Subcutaneous adipose tissue (tissue), 4 donors: Measurements from ENCODE around the gene ASCL2. TPM values are rescaled to one million over a fixed set of nuclear protein-coding genes. Genes with fewer than 3 reads are reported as not detected.

ENCODE experiments used
- total RNA-seq, 4 donors: library from RNA; depleted of rRNA; stranded (reverse); fragments of >200 nt; gene quantifications; one replicate each; pipeline ENCODE4 v1.1.0, GENCODE V29; 2016
- TF ChIP-seq, protein P1 (sequence below): fragments of 450-650 bp; IDR thresholded peaks from one replicate; pipeline ENCODE4 v1.5.1; 2016; ENCODE audit warnings: low read depth, mild to moderate bottlenecking, control low read depth, antibody characterized with exemption, moderate library complexity

Gene ASCL2
- total RNA-seq, 4 donors from 2014 or later = 0.22 to 0.98 (median 0.63) TPM

- TF ChIP-seq, protein P1, sequence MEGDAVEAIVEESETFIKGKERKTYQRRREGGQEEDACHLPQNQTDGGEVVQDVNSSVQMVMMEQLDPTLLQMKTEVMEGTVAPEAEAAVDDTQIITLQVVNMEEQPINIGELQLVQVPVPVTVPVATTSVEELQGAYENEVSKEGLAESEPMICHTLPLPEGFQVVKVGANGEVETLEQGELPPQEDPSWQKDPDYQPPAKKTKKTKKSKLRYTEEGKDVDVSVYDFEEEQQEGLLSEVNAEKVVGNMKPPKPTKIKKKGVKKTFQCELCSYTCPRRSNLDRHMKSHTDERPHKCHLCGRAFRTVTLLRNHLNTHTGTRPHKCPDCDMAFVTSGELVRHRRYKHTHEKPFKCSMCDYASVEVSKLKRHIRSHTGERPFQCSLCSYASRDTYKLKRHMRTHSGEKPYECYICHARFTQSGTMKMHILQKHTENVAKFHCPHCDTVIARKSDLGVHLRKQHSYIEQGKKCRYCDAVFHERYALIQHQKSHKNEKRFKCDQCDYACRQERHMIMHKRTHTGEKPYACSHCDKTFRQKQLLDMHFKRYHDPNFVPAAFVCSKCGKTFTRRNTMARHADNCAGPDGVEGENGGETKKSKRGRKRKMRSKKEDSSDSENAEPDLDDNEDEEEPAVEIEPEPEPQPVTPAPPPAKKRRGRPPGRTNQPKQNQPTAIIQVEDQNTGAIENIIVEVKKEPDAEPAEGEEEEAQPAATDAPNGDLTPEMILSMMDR = no peak
Observed at GRCh38 chr11:2316169-2316962, 46.0 kb upstream of the ASCL2 start.

GRCh38 chr11:2315395-2316168 lies 45.2 kb upstream of the ASCL2 start:
- TF ChIP-seq, protein P1 = no peak

GRCh38 chr11:2314525-2315394 lies 44.4 kb upstream of the ASCL2 start:
- TF ChIP-seq, protein P1 = no peak

DNA sequence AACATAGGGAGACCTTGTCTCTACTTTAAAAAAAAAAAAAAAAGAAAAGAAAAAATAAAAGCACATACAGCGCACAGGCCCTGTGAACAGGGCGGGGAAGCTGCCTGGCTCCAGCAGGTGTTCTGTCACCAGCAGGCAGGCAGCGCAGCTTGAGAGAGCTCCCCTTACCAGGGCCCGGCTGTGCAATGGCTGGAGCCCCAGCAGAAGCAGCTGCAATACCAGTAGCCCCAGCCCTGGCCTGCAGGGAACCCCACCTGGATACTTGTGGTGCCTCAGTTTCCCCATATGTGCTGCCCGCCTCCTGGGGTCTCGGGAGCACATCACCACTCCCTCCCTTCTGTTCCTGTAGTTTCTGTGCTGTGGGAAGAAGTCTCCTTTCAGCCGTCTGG lies 43.7 kb upstream of the ASCL2 start:
- TF ChIP-seq, protein P1 = no peak

DNA sequence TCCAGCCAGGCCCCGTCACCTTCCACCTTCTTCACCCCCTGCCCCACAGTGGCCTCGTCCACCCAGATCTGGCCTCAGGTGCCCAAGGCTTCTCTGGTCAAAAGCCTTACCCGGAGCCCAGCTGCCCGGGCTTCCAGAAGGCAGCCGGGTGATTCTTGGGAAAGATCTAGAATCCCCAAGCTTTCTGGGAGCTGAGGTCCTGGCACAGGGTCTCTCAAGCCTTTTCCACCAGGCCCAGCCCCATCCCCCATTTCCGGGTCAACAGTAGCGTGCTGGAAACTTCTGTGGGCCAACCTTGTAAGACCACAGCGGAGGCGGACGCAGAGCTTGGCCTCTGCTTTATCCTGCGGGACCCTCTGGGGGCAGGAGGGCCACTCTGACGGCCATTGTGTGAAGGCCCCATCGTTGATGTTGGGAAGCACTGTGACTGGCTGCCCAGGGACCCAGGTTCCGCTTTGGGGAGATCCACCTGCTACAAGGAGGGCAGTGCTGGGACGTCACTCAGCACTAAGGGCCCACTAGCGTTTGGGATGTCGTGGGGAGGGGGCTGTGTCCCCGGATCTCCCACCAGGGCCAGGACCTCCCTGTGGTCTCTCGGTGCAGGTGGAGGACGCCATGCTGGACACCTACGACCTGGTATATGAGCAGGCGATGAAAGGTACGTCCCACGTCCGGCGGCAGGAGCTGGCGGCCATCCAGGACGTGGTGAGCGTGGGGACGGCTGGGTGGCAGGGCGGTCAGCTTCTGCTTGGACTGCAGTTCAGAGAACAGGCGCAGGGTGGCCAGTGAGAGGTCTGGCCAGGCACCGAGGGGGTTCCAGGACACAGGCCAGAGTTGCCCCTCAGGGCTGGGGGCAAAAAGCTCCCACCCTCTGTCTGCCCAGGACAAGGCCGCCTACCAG lies 42.9 kb upstream of the ASCL2 start:
- TF ChIP-seq, protein P1 = no peak

DNA sequence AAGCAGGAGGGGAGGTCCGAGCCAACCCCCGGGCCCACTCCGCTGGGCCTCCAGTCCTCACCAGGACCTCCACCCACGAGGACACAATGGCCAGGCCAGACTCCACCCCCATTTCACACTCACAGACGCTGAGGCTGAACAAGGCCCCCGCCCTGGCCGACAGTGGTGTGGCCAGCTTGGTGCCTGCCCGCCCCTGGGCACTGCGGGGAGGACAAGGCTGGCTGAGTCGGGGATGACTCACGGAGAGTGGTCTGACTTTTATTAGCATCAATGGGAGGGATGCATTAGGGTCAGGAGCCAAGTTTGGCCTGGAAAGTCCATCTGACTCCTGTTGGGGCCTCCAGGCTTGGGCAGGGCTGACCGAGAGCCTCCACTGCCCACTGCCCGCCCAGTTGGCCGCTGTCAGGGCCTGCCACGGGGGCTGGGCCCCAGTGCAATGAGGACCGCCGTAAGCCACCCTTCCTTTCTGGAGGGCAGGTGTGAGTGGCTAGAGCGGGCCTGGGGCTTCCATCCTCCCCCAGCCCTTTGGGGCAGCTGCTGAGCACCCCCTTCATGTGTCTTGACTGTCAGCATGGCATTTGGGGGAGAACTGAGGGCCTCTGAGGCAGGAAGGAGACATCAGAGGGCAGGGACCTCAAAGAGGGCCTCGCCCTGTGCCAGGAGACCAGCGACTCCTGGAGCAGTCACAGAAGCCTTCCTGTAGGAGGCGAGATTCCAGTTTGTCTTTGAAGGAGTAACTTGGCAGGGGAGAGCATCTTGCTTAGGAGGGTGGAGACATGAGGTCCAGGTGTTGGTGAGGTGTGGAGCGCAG lies 42.0 kb upstream of the ASCL2 start:
- TF ChIP-seq, protein P1 = no peak
